Stimulated activated CD8-positive, alpha-beta memory T cell treated with anti-CD3 and anti-CD28 coated beads, Interleukin-15, amount 100 ng/mL, for 1 hour (primary cell): ENCODE data around the gene HOXC4.
"Not testable (repeated sequence)": the region's sequence is repeated elsewhere in the genome, so short reads cannot be mapped to it uniquely, and the experiment has no call there.

Experiments used
- DNase-seq: peaks from one replicate; pipeline ENCODE4 v3.0.0-alpha.2; 2020; ENCODE audit warnings: low read depth

The HOXC4 gene

DNA sequence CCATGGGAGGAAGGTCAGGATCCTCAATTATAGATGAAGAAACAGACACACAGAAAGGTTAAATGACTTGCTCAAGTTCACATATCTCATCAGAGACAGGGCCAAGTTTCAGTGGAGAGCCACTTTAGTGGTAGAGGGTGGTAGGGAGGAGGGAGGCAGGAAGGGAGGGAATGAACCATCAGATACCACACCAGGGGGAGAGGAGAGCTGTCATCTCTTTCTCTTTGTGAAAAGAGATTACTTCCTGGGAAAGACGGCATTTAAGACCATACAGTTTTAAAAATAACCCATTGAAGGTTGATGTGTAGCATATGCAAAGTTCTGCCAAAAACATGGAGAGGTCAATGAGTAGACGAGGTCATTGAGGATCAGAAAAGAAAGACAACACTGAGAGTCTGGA is 39.3 kb downstream of the HOXC4 start:
- not testable (repeated sequence) for DNase-seq

DNA sequence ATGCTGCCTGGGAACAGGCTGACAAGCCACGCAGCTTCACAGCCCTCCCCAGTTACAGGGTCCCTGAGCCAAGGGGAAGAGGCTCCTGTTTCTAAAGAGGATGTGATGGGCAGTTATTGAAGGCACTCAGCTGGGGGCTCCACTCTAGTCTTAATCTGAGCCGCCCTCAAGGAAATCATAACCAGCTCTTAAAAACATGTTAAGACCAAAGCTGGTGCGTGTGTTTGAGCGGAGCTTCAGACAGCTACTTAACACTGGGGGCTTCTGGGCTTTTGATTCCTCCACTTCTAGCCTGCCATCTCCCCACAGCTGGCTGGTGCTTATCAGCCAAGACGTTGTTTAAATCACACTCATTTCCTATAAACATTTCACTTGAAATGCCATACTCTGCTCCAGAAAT is 42.3 kb downstream of the HOXC4 start:
- DNase-seq, result not testable (repeated sequence)

DNA sequence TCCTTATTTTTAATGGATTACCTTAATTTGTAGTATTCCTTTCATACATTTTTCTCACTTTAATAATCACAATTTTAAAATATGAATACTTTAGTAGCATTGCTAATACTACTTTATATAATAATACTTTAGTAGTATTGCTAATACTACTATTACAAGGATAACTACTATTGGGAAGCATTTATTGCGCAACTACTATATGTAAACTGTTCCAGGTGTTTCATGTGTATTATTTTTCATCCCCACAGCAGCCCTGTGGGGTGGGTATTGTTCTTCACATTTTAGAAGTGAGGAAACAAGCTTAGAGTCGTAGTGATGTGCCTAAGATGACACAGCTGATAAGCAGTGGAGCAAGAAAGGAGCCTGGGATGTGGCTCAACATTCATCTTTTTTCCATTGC is 45.0 kb downstream of the HOXC4 start:
- not testable (repeated sequence) for DNase-seq

DNA sequence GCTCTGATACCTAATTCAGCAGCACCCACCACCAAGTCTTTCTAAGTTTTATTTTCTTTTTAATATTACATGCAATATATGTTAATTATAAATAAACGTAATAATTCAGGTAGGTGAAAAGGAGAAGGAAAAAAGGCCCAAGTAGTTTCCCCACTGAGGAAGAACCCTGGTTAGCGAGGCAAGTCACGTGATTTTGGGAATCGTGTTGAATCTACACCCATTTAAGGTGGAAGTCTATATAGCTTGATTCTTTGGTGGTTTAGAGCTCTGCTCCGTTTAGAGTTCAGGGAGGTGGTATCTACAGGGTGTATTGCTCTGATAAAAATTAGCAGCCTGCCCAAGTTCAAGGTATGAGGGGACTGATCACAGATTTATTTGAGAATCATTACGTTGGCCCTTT is 47.0 kb downstream of the HOXC4 start:
- not testable (repeated sequence) for DNase-seq

DNA sequence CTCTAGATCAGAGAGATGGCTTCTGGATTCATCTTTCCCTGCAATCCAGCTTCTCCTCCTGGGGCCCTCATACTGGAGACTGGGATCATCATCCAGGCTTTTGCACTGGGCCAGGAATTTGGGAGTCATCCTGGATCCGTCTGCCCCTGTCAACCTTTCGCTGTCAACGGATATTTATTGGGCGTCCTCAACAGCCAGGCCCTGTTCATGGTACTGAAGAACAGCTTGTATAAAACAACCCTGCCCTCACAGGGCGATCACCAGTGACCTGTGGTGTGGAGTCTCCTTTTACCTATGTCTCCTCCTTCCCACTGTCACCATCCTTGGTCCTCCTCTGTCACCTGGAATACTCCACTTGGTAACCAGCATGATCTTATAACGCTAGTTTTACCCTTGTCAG is 48.6 kb downstream of the HOXC4 start:
- DNase-seq, result not testable (repeated sequence)

DNA sequence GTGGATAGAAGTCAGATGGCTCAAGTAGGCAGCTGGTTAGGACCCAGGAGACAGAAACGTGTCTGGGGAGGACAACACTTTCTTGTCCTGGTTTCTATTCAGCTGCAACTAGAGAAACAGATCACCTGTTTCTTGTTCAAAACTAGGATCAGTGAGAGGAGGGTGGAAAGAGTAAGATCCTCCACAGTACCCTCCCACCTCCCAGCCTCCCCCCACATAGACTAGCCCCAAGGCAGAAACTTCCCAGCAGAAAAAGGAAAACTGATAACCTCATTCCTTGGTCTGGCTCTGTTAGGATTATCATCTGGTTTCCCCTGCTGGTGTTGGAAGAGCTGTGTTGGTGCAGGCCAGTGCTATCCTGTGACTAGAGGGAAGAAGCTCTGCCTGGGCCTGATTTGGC is 50.2 kb downstream of the HOXC4 start:
- DNase-seq, result not testable (repeated sequence)
